ENCODE measurements around the gene PROM1. TPM values are rescaled to one million over a fixed set of nuclear protein-coding genes. Genes with fewer than 3 reads are reported as not detected.

PROM1 gene
- total RNA-seq, 1 experiment from 2014 or later: 17.7 TPM

GRCh38 chr4:16088601-16089000 lies 4.8 kb upstream of the PROM1 start:
- no peaks in the 10 kb centered on the region for H3K79me2 ChIP-seq (ENCODE audit: insufficient read depth, low read length)
- no peaks in the 10 kb centered on the region for H3K9me2 ChIP-seq (ENCODE audit: insufficient read depth)
- peaks cover 5 to 6% of the 10 kb centered on the region in 2 experiments; a peak in 2 of 4 replicates for H3K4me1 ChIP-seq (ENCODE audit: control insufficient read depth in 1 of 2, insufficient read depth in 2 of 2, low read length in 2 of 2)
- RAD21 ChIA-PET (ENCODE audit: low non-redundant PET in 1 of 2, low total read pairs in 2 of 2, uncharacterized antibody in 2 of 2, unreplicated experiment in 2 of 2): no interaction called here
- peaks cover 77% of the 10 kb centered on the region for H3K27me3 ChIP-seq (ENCODE audit: insufficient read depth, low read length)
- H3K9ac ChIP-seq (ENCODE audit: low read length): no peak overlapping the region
- POLR2A ChIA-PET: no interaction called here
- intact Hi-C loops (cut with micrococcal nuclease): no loop called here
- DNase-seq (ENCODE audit: low read depth, low spot score): no peak
- TF ChIP-seq YY1 (IDR thresholded peaks at IDR 0.05; ENCODE audit: extremely low read depth, insufficient replicate concordance, low read depth, low read length) (no peak), CTCF (IDR thresholded peaks at IDR 0.05 in 2 of 3, conservative IDR thresholded peaks at IDR 0.05 in 1 of 3; ENCODE audit: borderline replicate concordance in 1 of 3, insufficient read depth in 1 of 3, low read depth in 2 of 3, low read length in 2 of 3) (no peak), EZH2 (IDR thresholded peaks at IDR 0.05) (no peak), CEBPB (IDR thresholded peaks at IDR 0.05; ENCODE audit: low read depth) (no peak), ZBTB33 (IDR thresholded peaks at IDR 0.05; ENCODE audit: extremely low read depth, insufficient replicate concordance, low read length) (no peak)
- TF ChIP-seq, protein P1, sequence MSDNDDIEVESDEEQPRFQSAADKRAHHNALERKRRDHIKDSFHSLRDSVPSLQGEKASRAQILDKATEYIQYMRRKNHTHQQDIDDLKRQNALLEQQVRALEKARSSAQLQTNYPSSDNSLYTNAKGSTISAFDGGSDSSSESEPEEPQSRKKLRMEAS (IDR thresholded peaks at IDR 0.05): no peak
- H3K4me3 ChIP-seq (replicated peaks in 1 of 2; ENCODE audit: low read depth in 1 of 2, low read length in 2 of 2): no peak overlapping the region
- no peaks in the 10 kb centered on the region for H3K9me3 ChIP-seq (ENCODE audit: control insufficient read depth in 1 of 2, insufficient read depth in 1 of 2, low read depth in 1 of 2, low read length in 2 of 2)
- H2AFZ ChIP-seq (ENCODE audit: low read depth, low read length, poor library complexity, severe bottlenecking): no peak overlapping the region
- H3K27ac ChIP-seq (ENCODE audit: low read depth, low read length): no peak overlapping the region
- no peak for ATAC-seq
- no peaks in the 10 kb centered on the region for H4K20me1 ChIP-seq (ENCODE audit: insufficient read depth)
- BruUV-seq (replicated peaks): no TSS peak
- CTCF ChIA-PET: no interaction called here
- no peak overlapping the region for H3K4me2 ChIP-seq (ENCODE audit: low read length)
- no peaks in the 10 kb centered on the region for H3K36me3 ChIP-seq (ENCODE audit: control insufficient read depth in 1 of 2, insufficient read depth in 2 of 2, low read length in 2 of 2)

All from HCT116 (cell line).